HL-60 (cell line): ENCODE results near the gene COL21A1.

Experiments used
- DNase-seq, 2 experiments: peaks; one replicate each; pipeline ENCODE4 v3.0.0-alpha.2; 2010 to 2020; ENCODE audit warnings: low read depth in 1 of 2, low spot score in 1 of 2
- H3K27ac ChIP-seq: fragments of 250-450 bp; sonication (Bioruptor Pico); replicated peaks from 2 replicates; pipeline ENCODE4 v1.5.1; 2020; ENCODE audit warnings: mild to moderate bottlenecking, moderate library complexity
- H3K27me3 ChIP-seq: fragments of 250-450 bp; sonication (Bioruptor Pico); 2 replicates; pipeline ENCODE4 v1.5.1; 2021; ENCODE audit warnings: mild to moderate bottlenecking, moderate library complexity; ENCODE audit not compliant: insufficient read depth, poor library complexity, severe bottlenecking
- H3K4me3 ChIP-seq: replicated peaks from 2 replicates; pipeline ENCODE4 v1.5.1; 2011; ENCODE audit warnings: mild to moderate bottlenecking, control low read depth, low read length; ENCODE audit not compliant: insufficient read depth
- GABPA ChIP-seq: IDR thresholded peaks from 2 replicates; pipeline ENCODE4 v1.6.1; 2012; ENCODE audit warnings: low read depth
- POLR2AphosphoS5 ChIP-seq: IDR thresholded peaks from 2 replicates; pipeline ENCODE4 v1.6.1; 2012; ENCODE audit warnings: low read depth
- REST ChIP-seq: IDR thresholded peaks from 2 replicates; pipeline ENCODE4 v1.6.1; 2012; ENCODE audit warnings: low read depth; ENCODE audit not compliant: insufficient replicate concordance
- SPI1 ChIP-seq: IDR thresholded peaks from 2 replicates; pipeline ENCODE4 v1.6.1; 2012; ENCODE audit warnings: low read depth, mild to moderate bottlenecking, borderline replicate concordance
- TF ChIP-seq, protein P1 (sequence below): IDR thresholded peaks from one replicate; pipeline ENCODE4 v1.5.1; 2011; ENCODE audit warnings: low read length, control low read depth, inconsistent platforms; ENCODE audit not compliant: insufficient read depth

The COL21A1 gene

DNA sequence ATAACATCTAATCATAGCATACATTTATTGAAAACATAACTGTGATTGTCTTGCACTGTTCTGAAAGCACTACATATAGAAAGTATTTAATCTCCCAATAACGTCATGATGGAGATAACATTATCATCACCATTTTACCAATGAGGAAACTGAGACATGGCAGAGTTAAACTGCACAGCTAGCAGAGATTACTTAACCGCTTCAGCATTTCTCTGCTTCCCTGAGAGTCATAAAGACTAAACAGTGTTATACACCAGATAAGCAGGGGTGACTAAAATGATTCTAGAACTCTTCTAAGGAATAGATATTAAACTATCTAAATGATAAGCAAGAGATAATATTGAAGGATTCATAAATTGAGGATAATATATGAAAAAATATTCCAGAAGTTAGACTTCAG, 188.7 kb downstream of the COL21A1 start:
- TF ChIP-seq POLR2AphosphoS5 (no peak), GABPA (no peak), SPI1 (no peak), REST (no peak)
- TF ChIP-seq, protein P1, sequence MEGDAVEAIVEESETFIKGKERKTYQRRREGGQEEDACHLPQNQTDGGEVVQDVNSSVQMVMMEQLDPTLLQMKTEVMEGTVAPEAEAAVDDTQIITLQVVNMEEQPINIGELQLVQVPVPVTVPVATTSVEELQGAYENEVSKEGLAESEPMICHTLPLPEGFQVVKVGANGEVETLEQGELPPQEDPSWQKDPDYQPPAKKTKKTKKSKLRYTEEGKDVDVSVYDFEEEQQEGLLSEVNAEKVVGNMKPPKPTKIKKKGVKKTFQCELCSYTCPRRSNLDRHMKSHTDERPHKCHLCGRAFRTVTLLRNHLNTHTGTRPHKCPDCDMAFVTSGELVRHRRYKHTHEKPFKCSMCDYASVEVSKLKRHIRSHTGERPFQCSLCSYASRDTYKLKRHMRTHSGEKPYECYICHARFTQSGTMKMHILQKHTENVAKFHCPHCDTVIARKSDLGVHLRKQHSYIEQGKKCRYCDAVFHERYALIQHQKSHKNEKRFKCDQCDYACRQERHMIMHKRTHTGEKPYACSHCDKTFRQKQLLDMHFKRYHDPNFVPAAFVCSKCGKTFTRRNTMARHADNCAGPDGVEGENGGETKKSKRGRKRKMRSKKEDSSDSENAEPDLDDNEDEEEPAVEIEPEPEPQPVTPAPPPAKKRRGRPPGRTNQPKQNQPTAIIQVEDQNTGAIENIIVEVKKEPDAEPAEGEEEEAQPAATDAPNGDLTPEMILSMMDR: no peak
- Histone ChIP-seq H3K27me3 (no peaks in the 10 kb centered on the region), H3K27ac (no peak overlapping the region), H3K4me3 (no peak overlapping the region)
- no peak for DNase-seq

DNA sequence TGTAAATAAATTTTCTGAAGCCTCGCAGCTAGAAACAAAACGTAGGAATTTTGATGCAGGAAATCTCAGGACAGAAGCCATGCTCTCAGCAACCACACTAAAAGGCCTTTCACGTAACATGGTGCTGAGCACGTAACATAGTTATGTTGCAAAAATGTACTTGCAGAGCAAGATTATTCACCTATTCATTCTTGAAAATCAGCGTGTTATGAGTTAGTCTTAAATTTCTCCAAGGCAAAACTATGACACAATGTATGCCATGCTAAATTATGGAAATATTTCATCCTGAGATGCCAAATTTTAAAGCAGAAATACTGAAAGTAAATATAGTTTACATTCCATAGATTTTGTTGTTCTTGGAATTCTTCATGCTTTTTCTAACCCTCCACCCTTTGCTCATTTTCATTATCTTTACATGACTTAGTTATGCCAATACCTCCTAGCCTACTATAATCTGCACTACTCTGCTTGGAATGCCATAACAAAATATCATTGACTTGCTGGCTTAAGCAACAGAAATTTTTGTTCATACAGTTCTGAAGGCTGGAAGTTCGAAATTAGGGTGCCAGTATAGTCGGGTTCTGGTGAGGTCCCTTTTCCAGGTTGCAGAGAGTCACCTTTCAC, 192.2 kb downstream of the COL21A1 start:
- Histone ChIP-seq H3K27me3 (no peaks in the 10 kb centered on the region), H3K27ac (no peak overlapping the region)
- no peak for DNase-seq

GRCh38 chr6:56051202-56051598, 196.2 kb downstream of the COL21A1 start:
- no peaks in the 10 kb centered on the region for H3K27me3 ChIP-seq
- no peak for TF ChIP-seq GABPA
- no peak for DNase-seq
- H3K27ac ChIP-seq: no peak overlapping the region
- H3K4me3 ChIP-seq: no peak overlapping the region

More for the DNA sequence above, 192.2 kb downstream of the COL21A1 start:
- H3K4me3 ChIP-seq: no peak overlapping the region
- TF ChIP-seq REST (no peak), GABPA (no peak), POLR2AphosphoS5 (no peak), SPI1 (no peak)
- TF ChIP-seq, protein P1: no peak

DNA sequence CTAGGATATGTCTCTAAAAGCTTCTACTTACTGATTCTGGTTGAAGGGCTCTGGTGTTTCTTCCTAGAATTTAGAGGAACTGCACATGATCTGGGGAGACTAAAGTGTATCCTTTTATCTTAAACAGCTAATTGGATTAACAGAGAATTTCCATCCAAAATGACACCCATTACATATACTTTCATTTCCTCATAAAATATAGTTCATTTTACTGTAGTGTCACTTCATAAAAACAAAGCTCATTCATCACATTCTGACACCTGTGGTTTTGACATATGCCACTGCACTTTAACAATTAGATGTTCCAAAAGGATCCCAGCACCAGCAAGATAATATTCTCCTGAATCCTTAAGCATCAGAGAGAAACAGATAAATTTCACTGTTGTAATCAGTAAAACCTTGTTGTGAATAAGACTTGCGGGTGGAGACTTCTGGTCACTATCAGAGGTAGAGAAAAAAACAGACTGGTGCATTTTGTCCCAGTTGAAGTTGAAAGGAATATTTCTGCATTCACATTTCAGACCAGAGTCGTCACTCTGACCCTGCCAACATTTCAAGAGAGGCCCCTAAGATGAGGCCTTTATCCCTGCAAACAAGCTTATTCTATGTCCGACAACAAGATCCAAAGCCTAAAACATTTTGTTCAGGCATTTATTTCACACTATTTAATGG, 196.7 kb downstream of the COL21A1 start:
- H3K27ac ChIP-seq: no peak overlapping the region
- DNase-seq: no peak

More for the DNA sequence above, 196.7 kb downstream of the COL21A1 start:
- TF ChIP-seq POLR2AphosphoS5: no peak
- TF ChIP-seq, protein P1: no peak
- no peak for TF ChIP-seq REST
- no peak for TF ChIP-seq SPI1
- no peak for TF ChIP-seq GABPA
- H3K27me3 ChIP-seq: no peaks in the 10 kb centered on the region
- no peak overlapping the region for H3K4me3 ChIP-seq
